HEK293 (cell line): ENCODE data around the gene PYGM.

Experiments
- CTCF ChIA-PET: fragments of 350-600 bp; formaldehyde crosslinking; extraction: SDS; loops from one replicate; lab custom pipeline; 2021; ENCODE audit warnings: antibody characterized with exemption; lab: Yijun Ruan, JAX
- POLR2A ChIA-PET: fragments of 300-600 bp; formaldehyde crosslinking; extraction: SDS; loops from one replicate; lab custom pipeline; 2020; ENCODE audit warnings: antibody characterized with exemption, inconsistent platforms; lab: Yijun Ruan, JAX
- H3K27ac ChIP-seq: fragments of 200-500 bp; sonication (Bioruptor generic); 2 replicates; pipeline ENCODE4 v1.5.1; 2014; ENCODE audit warnings: low read depth, low read length, control low read depth, inconsistent platforms; ENCODE audit errors: extremely low read depth
- H3K36me3 ChIP-seq, 2 experiments: fragments of 200-500 bp in 1 of 2; sonication (Bioruptor generic) in 1 of 2; 1 replicate in 1 of 2; 2 replicates in 1 of 2; pipeline ENCODE4 v1.5.1; 2014 to 2017; ENCODE audit warnings: inconsistent platforms in 2 of 2, low read length in 2 of 2; ENCODE audit not compliant: control insufficient read depth in 2 of 2, insufficient read depth in 1 of 2
- H3K4me1 ChIP-seq: fragments of 200-500 bp; sonication (Bioruptor generic); 2 replicates; pipeline ENCODE4 v1.5.1; 2014; ENCODE audit warnings: mild to moderate bottlenecking, low read length, inconsistent platforms; ENCODE audit not compliant: control insufficient read depth, insufficient read depth
- H3K4me3 ChIP-seq: 2 replicates; pipeline ENCODE4 v1.5.1; 2011; ENCODE audit warnings: low read depth, mild to moderate bottlenecking, control low read depth, low read length, moderate library complexity
- H3K9me3 ChIP-seq: fragments of 200-500 bp; sonication (Bioruptor generic); 2 replicates; pipeline ENCODE4 v1.5.1; 2014; ENCODE audit warnings: low read depth, low read length, inconsistent platforms; ENCODE audit not compliant: control insufficient read depth, insufficient read depth
- KLF1 ChIP-seq: fragments of 450-650 bp; formaldehyde crosslinking; IDR thresholded peaks from 2 replicates; pipeline ENCODE4 v1.5.1; 2016; ENCODE audit warnings: missing biosample characterization, missing genetic modification characterization
- TCF7L2 ChIP-seq: IDR thresholded peaks from 2 replicates; pipeline ENCODE4 v1.6.1; 2011; ENCODE audit warnings: low read depth, mild to moderate bottlenecking, inconsistent platforms, low read length, moderate library complexity, borderline replicate concordance
- ZFP69B ChIP-seq: fragments of 450-650 bp; formaldehyde crosslinking; IDR thresholded peaks from 2 replicates; pipeline ENCODE4 v1.5.1; 2016; ENCODE audit warnings: missing biosample characterization, missing genetic modification characterization
- ZNF10 ChIP-seq: fragments of 450-650 bp; formaldehyde crosslinking; IDR thresholded peaks from 2 replicates; pipeline ENCODE4 v1.5.1; 2017; ENCODE audit warnings: missing biosample characterization, missing genetic modification characterization
- ZNF132 ChIP-seq: fragments of 450-650 bp; formaldehyde crosslinking; IDR thresholded peaks from 2 replicates; pipeline ENCODE4 v1.5.1; 2017; ENCODE audit warnings: missing biosample characterization, missing genetic modification characterization, borderline replicate concordance
- ZNF16 ChIP-seq: fragments of 450-650 bp; formaldehyde crosslinking; IDR thresholded peaks from 2 replicates; pipeline ENCODE4 v1.5.1; 2016; ENCODE audit warnings: low read depth, missing biosample characterization, missing genetic modification characterization
- ZNF292 ChIP-seq: fragments of 450-650 bp; formaldehyde crosslinking; IDR thresholded peaks from 2 replicates; pipeline ENCODE4 v1.5.1; 2016; ENCODE audit warnings: low read depth, missing biosample characterization, missing genetic modification characterization, borderline replicate concordance
- ZNF600 ChIP-seq: fragments of 450-650 bp; formaldehyde crosslinking; IDR thresholded peaks from 2 replicates; pipeline ENCODE4 v1.5.1; 2016; ENCODE audit warnings: missing biosample characterization, missing genetic modification characterization
- ZNF664 ChIP-seq: fragments of 450-650 bp; formaldehyde crosslinking; IDR thresholded peaks from 2 replicates; pipeline ENCODE4 v1.5.1; 2016; ENCODE audit warnings: missing biosample characterization, missing genetic modification characterization
- ZNF776 ChIP-seq: fragments of 450-650 bp; formaldehyde crosslinking; IDR thresholded peaks from 2 replicates; pipeline ENCODE4 v1.5.0; 2017; ENCODE audit warnings: missing biosample characterization, missing genetic modification characterization, borderline replicate concordance
- ZNF785 ChIP-seq: fragments of 450-650 bp; formaldehyde crosslinking; IDR thresholded peaks from 2 replicates; pipeline ENCODE4 v1.5.1; 2016; ENCODE audit warnings: missing biosample characterization, missing genetic modification characterization
- TF ChIP-seq, protein P1 (sequence below): fragments of 450-650 bp; formaldehyde crosslinking; IDR thresholded peaks from 2 replicates; pipeline ENCODE4 v1.5.1; 2016; ENCODE audit warnings: missing biosample characterization, missing genetic modification characterization
- TF ChIP-seq, protein P2 (sequence below): fragments of 450-650 bp; formaldehyde crosslinking; IDR thresholded peaks from 2 replicates; pipeline ENCODE4 v1.5.1; 2016; ENCODE audit warnings: missing biosample characterization, missing genetic modification characterization
- TF ChIP-seq, protein P3 (sequence below): fragments of 450-650 bp; formaldehyde crosslinking; IDR thresholded peaks from 2 replicates; pipeline ENCODE4 v1.5.1; 2016; ENCODE audit warnings: missing biosample characterization, missing genetic modification characterization
- TF ChIP-seq, protein P4 (sequence below): fragments of 450-650 bp; formaldehyde crosslinking; IDR thresholded peaks from 2 replicates; pipeline ENCODE4; 2016; ENCODE audit warnings: missing biosample characterization, missing genetic modification characterization
- TF ChIP-seq, protein P5 (sequence below): fragments of 450-650 bp; formaldehyde crosslinking; IDR thresholded peaks from 2 replicates; pipeline ENCODE4 v1.5.1; 2016; ENCODE audit warnings: missing biosample characterization, missing genetic modification characterization, borderline replicate concordance
- TF ChIP-seq, protein P6 (sequence below): sonication (generic); formaldehyde crosslinking; IDR thresholded peaks from 2 replicates; pipeline ENCODE4 v1.8.1; 2022; ENCODE audit warnings: mild to moderate bottlenecking, moderate library complexity, missing genetic modification reagents

The PYGM gene

DNA sequence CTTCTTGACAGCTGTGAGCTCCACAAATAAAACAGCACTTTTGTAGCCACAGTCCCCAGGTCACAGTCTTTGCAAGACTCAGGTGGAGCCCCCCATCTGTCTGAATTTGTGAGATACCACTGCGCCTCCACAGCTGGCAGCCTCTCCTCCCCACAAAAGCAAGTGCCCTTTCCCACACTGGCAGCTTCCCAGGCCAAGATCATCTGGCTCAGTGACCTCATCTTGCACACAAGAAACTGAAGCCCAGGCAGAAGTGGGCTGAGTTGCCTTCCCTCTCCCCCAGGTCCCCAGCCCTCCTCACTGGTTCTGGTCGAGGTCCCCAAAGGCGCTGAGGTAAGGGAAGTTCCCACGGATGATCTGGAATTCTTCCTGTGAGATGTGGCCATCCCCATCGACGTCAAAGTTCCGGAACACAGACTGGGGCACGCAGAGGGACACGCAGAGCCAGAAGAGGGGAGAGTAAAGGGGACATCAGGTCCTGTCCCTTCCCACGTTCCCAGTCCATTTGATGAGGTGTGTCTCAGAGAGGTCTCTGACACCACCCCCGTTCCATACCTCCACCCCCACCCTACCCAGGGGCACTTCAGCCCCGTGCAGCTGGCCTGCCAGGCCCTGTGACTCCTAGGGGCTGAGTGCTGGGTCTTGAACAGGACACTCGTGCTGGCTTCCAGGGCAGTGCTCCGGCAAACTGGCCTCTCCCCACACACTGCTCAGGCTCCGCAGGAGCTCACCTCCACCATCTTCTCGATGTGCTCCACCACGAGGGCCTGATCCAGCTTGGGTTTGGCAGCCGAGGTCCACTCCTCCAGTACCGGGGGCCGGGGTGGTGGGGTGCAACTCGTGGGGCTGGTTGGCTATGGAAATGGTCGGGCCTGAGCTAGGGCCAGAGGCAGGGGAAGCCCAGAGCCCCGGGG is 24.7 kb downstream of the PYGM start:
- H3K4me1 ChIP-seq = no peaks in the 10 kb centered on the region
- ChIA-PET POLR2A (no interaction called here), CTCF (interaction anchor here (1.0 to 2.4 kb wide), 6 partner anchors 8 to 46 kb away, joined by 3 to 10 read pairs (median 4); no protein-coding TSS in a partner anchor)
- no peaks in the 10 kb centered on the region for H3K36me3 ChIP-seq
- no peak overlapping the region for H3K27ac ChIP-seq
- no peaks in the 10 kb centered on the region for H3K9me3 ChIP-seq
- TF ChIP-seq, protein P1, sequence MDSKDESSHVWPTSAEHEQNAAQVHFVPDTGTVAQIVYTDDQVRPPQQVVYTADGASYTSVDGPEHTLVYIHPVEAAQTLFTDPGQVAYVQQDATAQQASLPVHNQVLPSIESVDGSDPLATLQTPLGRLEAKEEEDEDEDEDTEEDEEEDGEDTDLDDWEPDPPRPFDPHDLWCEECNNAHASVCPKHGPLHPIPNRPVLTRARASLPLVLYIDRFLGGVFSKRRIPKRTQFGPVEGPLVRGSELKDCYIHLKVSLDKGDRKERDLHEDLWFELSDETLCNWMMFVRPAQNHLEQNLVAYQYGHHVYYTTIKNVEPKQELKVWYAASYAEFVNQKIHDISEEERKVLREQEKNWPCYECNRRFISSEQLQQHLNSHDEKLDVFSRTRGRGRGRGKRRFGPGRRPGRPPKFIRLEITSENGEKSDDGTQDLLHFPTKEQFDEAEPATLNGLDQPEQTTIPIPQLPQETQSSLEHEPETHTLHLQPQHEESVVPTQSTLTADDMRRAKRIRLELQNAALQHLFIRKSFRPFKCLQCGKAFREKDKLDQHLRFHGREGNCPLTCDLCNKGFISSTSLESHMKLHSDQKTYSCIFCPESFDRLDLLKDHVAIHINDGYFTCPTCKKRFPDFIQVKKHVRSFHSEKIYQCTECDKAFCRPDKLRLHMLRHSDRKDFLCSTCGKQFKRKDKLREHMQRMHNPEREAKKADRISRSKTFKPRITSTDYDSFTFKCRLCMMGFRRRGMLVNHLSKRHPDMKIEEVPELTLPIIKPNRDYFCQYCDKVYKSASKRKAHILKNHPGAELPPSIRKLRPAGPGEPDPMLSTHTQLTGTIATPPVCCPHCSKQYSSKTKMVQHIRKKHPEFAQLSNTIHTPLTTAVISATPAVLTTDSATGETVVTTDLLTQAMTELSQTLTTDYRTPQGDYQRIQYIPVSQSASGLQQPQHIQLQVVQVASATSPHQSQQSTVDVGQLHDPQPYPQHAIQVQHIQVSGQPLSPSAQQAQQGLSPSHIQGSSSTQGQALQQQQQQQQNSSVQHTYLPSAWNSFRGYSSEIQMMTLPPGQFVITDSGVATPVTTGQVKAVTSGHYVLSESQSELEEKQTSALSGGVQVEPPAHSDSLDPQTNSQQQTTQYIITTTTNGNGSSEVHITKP = peak; percentile 34; the same call in 1 of the 2 replicates
- TF ChIP-seq ZNF292 (no peak), ZNF10 (no peak), TCF7L2 (no peak), ZFP69B (tag by site-specific recombination) (no peak), KLF1 (tag by site-specific recombination) (no peak), ZNF600 (tag by site-specific recombination) (0 out of 2 replicates have a peak, but pooled peaks have one; percentile 25), ZNF16 (tag by site-specific recombination) (no peak), ZNF776 (tag by site-specific recombination) (no peak), ZNF664 (no peak), ZNF785 (tag by site-specific recombination) (no peak), ZNF132 (no peak)
- TF ChIP-seq, protein P2, sequence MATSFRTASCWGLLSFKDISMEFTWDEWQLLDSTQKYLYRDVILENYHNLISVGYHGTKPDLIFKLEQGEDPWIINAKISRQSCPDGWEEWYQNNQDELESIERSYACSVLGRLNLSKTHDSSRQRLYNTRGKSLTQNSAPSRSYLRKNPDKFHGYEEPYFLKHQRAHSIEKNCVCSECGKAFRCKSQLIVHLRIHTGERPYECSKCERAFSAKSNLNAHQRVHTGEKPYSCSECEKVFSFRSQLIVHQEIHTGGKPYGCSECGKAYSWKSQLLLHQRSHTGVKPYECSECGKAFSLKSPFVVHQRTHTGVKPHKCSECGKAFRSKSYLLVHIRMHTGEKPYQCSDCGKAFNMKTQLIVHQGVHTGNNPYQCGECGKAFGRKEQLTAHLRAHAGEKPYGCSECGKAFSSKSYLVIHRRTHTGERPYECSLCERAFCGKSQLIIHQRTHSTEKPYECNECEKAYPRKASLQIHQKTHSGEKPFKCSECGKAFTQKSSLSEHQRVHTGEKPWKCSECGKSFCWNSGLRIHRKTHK (tag by site-specific recombination) = no peak
- TF ChIP-seq, protein P3, sequence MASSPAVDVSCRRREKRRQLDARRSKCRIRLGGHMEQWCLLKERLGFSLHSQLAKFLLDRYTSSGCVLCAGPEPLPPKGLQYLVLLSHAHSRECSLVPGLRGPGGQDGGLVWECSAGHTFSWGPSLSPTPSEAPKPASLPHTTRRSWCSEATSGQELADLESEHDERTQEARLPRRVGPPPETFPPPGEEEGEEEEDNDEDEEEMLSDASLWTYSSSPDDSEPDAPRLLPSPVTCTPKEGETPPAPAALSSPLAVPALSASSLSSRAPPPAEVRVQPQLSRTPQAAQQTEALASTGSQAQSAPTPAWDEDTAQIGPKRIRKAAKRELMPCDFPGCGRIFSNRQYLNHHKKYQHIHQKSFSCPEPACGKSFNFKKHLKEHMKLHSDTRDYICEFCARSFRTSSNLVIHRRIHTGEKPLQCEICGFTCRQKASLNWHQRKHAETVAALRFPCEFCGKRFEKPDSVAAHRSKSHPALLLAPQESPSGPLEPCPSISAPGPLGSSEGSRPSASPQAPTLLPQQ = no peak
- TF ChIP-seq, protein P4, sequence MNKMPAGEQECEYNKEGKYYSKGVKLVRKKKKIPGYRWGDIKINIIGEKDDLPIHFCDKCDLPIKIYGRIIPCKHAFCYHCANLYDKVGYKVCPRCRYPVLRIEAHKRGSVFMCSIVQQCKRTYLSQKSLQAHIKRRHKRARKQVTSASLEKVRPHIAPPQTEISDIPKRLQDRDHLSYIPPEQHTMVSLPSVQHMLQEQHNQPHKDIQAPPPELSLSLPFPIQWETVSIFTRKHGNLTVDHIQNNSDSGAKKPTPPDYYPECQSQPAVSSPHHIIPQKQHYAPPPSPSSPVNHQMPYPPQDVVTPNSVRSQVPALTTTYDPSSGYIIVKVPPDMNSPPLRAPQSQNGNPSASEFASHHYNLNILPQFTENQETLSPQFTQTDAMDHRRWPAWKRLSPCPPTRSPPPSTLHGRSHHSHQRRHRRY (tag by site-specific recombination) = no peak
- TF ChIP-seq, protein P5, sequence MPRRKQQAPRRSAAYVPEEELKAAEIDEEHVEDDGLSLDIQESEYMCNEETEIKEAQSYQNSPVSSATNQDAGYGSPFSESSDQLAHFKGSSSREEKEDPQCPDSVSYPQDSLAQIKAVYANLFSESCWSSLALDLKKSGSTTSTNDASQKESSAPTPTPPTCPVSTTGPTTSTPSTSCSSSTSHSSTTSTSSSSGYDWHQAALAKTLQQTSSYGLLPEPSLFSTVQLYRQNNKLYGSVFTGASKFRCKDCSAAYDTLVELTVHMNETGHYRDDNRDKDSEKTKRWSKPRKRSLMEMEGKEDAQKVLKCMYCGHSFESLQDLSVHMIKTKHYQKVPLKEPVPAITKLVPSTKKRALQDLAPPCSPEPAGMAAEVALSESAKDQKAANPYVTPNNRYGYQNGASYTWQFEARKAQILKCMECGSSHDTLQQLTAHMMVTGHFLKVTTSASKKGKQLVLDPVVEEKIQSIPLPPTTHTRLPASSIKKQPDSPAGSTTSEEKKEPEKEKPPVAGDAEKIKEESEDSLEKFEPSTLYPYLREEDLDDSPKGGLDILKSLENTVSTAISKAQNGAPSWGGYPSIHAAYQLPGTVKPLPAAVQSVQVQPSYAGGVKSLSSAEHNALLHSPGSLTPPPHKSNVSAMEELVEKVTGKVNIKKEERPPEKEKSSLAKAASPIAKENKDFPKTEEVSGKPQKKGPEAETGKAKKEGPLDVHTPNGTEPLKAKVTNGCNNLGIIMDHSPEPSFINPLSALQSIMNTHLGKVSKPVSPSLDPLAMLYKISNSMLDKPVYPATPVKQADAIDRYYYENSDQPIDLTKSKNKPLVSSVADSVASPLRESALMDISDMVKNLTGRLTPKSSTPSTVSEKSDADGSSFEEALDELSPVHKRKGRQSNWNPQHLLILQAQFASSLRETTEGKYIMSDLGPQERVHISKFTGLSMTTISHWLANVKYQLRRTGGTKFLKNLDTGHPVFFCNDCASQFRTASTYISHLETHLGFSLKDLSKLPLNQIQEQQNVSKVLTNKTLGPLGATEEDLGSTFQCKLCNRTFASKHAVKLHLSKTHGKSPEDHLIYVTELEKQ (tag by site-specific recombination) = no peak
- TF ChIP-seq, protein P6, sequence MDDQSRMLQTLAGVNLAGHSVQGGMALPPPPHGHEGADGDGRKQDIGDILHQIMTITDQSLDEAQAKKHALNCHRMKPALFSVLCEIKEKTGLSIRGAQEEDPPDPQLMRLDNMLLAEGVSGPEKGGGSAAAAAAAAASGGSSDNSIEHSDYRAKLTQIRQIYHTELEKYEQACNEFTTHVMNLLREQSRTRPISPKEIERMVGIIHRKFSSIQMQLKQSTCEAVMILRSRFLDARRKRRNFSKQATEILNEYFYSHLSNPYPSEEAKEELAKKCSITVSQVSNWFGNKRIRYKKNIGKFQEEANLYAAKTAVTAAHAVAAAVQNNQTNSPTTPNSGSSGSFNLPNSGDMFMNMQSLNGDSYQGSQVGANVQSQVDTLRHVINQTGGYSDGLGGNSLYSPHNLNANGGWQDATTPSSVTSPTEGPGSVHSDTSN (CRISPR knock-in tag) = no peak
- H3K4me3 ChIP-seq = no peak overlapping the region
